ENCODE measurements around the gene KIN.

The KIN gene

GRCh38 chr10:7787857-7788638 is at the start of gene KIN, which contains the start of gene ATP5F1C:
KIN (minus strand) TSS chr10:7787993; CDS start chr10:7787933, 60 bp downstream.
ATP5F1C (plus strand) TSS chr10:7788177; CDS start chr10:7788208, 31 bp downstream.
- peak within 1 kb of the TSS; percentile 76 to 88 for H3K27ac ChIP-seq (ENCODE audit: low read depth in 2 of 2, low read length in 2 of 2)
- peak within 1 kb of the TSS; percentile 87 to 90 for H3K9ac ChIP-seq (ENCODE audit: low read depth in 1 of 2, low read length in 2 of 2)
- peak within 1 kb of the TSS; percentile 98 for H3K4me3 ChIP-seq (ENCODE audit: low read length in 2 of 2)
- H3K4me1 ChIP-seq (ENCODE audit: control insufficient read depth in 2 of 2, insufficient read depth in 2 of 2, low read length in 2 of 2): peaks cover 17 to 21% of the 10 kb centered on the region in 2 donors
- H3K9me3 ChIP-seq (ENCODE audit: control insufficient read depth in 2 of 2, low read length in 2 of 2): no peaks in the 10 kb centered on the region
- peaks cover 0 to 4% of the 10 kb centered on the region in 2 donors for H3K36me3 ChIP-seq (ENCODE audit: control insufficient read depth in 2 of 2, insufficient read depth in 2 of 2, low read length in 2 of 2)
- H3K27me3 ChIP-seq (ENCODE audit: control insufficient read depth in 2 of 2, insufficient read depth in 2 of 2, low read length in 2 of 2): no peaks in the 10 kb centered on the region

- Histone ChIP-seq H3K4me1 (ENCODE audit: control insufficient read depth in 2 of 2, insufficient read depth in 2 of 2, low read length in 2 of 2) (no peaks in the 10 kb centered on the region), H3K4me3 (ENCODE audit: low read length in 2 of 2) (no peak overlapping the region), H3K9ac (ENCODE audit: low read depth in 1 of 2, low read length in 2 of 2) (no peak overlapping the region), H3K36me3 (ENCODE audit: control insufficient read depth in 2 of 2, insufficient read depth in 2 of 2, low read length in 2 of 2) (no peaks in the 10 kb centered on the region), H3K27ac (ENCODE audit: low read depth in 2 of 2, low read length in 2 of 2) (no peak overlapping the region), H3K27me3 (ENCODE audit: control insufficient read depth in 2 of 2, insufficient read depth in 2 of 2, low read length in 2 of 2) (no peaks in the 10 kb centered on the region), H3K9me3 (ENCODE audit: control insufficient read depth in 2 of 2, low read length in 2 of 2) (no peaks in the 10 kb centered on the region)
These were observed 48.8 kb upstream of the KIN start for GRCh38 chr10:7836571-7836970.

GRCh38 chr10:7834262-7834661 is 46.5 kb upstream of the KIN start:
- H3K36me3 ChIP-seq (ENCODE audit: control insufficient read depth in 2 of 2, insufficient read depth in 2 of 2, low read length in 2 of 2): no peaks in the 10 kb centered on the region
- H3K4me1 ChIP-seq (ENCODE audit: control insufficient read depth in 2 of 2, insufficient read depth in 2 of 2, low read length in 2 of 2): no peaks in the 10 kb centered on the region

GRCh38 chr10:7833210-7833609 is 45.4 kb upstream of the KIN start:
- Histone ChIP-seq H3K36me3 (ENCODE audit: control insufficient read depth in 2 of 2, insufficient read depth in 2 of 2, low read length in 2 of 2) (peaks cover 0 to 2% of the 10 kb centered on the region in 2 donors), H3K4me1 (ENCODE audit: control insufficient read depth in 2 of 2, insufficient read depth in 2 of 2, low read length in 2 of 2) (no peaks in the 10 kb centered on the region), H3K27me3 (ENCODE audit: control insufficient read depth in 2 of 2, insufficient read depth in 2 of 2, low read length in 2 of 2) (no peaks in the 10 kb centered on the region), H3K27ac (ENCODE audit: low read depth in 2 of 2, low read length in 2 of 2) (no peak overlapping the region), H3K4me3 (ENCODE audit: low read length in 2 of 2) (no peak overlapping the region), H3K9me3 (ENCODE audit: control insufficient read depth in 2 of 2, low read length in 2 of 2) (no peaks in the 10 kb centered on the region), H3K9ac (ENCODE audit: low read depth in 1 of 2, low read length in 2 of 2) (no peak overlapping the region)

More at GRCh38 chr10:7834262-7834661, 46.5 kb upstream of the KIN start:
- no peak overlapping the region for H3K9ac ChIP-seq (ENCODE audit: low read depth in 1 of 2, low read length in 2 of 2)
- no peaks in the 10 kb centered on the region for H3K9me3 ChIP-seq (ENCODE audit: control insufficient read depth in 2 of 2, low read length in 2 of 2)
- no peaks in the 10 kb centered on the region for H3K27me3 ChIP-seq (ENCODE audit: control insufficient read depth in 2 of 2, insufficient read depth in 2 of 2, low read length in 2 of 2)
- no peak overlapping the region for H3K27ac ChIP-seq (ENCODE audit: low read depth in 2 of 2, low read length in 2 of 2)
- no peak overlapping the region for H3K4me3 ChIP-seq (ENCODE audit: low read length in 2 of 2)

GRCh38 chr10:7832060-7832459 is 44.3 kb upstream of the KIN start:
- Histone ChIP-seq H3K4me1 (ENCODE audit: control insufficient read depth in 2 of 2, insufficient read depth in 2 of 2, low read length in 2 of 2) (no peaks in the 10 kb centered on the region), H3K27ac (ENCODE audit: low read depth in 2 of 2, low read length in 2 of 2) (no peak overlapping the region), H3K9me3 (ENCODE audit: control insufficient read depth in 2 of 2, low read length in 2 of 2) (no peaks in the 10 kb centered on the region), H3K36me3 (ENCODE audit: control insufficient read depth in 2 of 2, insufficient read depth in 2 of 2, low read length in 2 of 2) (peaks cover 2 to 8% of the 10 kb centered on the region in 2 donors), H3K27me3 (ENCODE audit: control insufficient read depth in 2 of 2, insufficient read depth in 2 of 2, low read length in 2 of 2) (no peaks in the 10 kb centered on the region), H3K4me3 (ENCODE audit: low read length in 2 of 2) (no peak overlapping the region), H3K9ac (ENCODE audit: low read depth in 1 of 2, low read length in 2 of 2) (no peak overlapping the region)

GRCh38 chr10:7829289-7829834 is 41.6 kb upstream of the KIN start:
- H3K36me3 ChIP-seq (ENCODE audit: control insufficient read depth in 2 of 2, insufficient read depth in 2 of 2, low read length in 2 of 2): peaks cover 13 to 18% of the 10 kb centered on the region in 2 donors
- no peak overlapping the region for H3K9ac ChIP-seq (ENCODE audit: low read depth in 1 of 2, low read length in 2 of 2)
- no peaks in the 10 kb centered on the region for H3K9me3 ChIP-seq (ENCODE audit: control insufficient read depth in 2 of 2, low read length in 2 of 2)
- no peak overlapping the region for H3K4me3 ChIP-seq (ENCODE audit: low read length in 2 of 2)
- H3K27ac ChIP-seq (ENCODE audit: low read depth in 2 of 2, low read length in 2 of 2): no peak overlapping the region
- no peaks in the 10 kb centered on the region for H3K27me3 ChIP-seq (ENCODE audit: control insufficient read depth in 2 of 2, insufficient read depth in 2 of 2, low read length in 2 of 2)
- H3K4me1 ChIP-seq (ENCODE audit: control insufficient read depth in 2 of 2, insufficient read depth in 2 of 2, low read length in 2 of 2): no peaks in the 10 kb centered on the region

GRCh38 chr10:7826971-7827370 is 39.2 kb upstream of the KIN start:
- Histone ChIP-seq H3K27me3 (ENCODE audit: control insufficient read depth in 2 of 2, insufficient read depth in 2 of 2, low read length in 2 of 2) (no peaks in the 10 kb centered on the region), H3K9ac (ENCODE audit: low read depth in 1 of 2, low read length in 2 of 2) (no peak overlapping the region), H3K27ac (ENCODE audit: low read depth in 2 of 2, low read length in 2 of 2) (no peak overlapping the region), H3K4me1 (ENCODE audit: control insufficient read depth in 2 of 2, insufficient read depth in 2 of 2, low read length in 2 of 2) (no peaks in the 10 kb centered on the region), H3K9me3 (ENCODE audit: control insufficient read depth in 2 of 2, low read length in 2 of 2) (no peaks in the 10 kb centered on the region), H3K36me3 (ENCODE audit: control insufficient read depth in 2 of 2, insufficient read depth in 2 of 2, low read length in 2 of 2) (peaks cover 15 to 21% of the 10 kb centered on the region in 2 donors), H3K4me3 (ENCODE audit: low read length in 2 of 2) (no peak overlapping the region)

GRCh38 chr10:7824251-7824650 is 36.5 kb upstream of the KIN start:
- no peak overlapping the region for H3K9ac ChIP-seq (ENCODE audit: low read depth in 1 of 2, low read length in 2 of 2)
- no peaks in the 10 kb centered on the region for H3K9me3 ChIP-seq (ENCODE audit: control insufficient read depth in 2 of 2, low read length in 2 of 2)
- H3K4me3 ChIP-seq (ENCODE audit: low read length in 2 of 2): no peak overlapping the region
- no peak overlapping the region for H3K27ac ChIP-seq (ENCODE audit: low read depth in 2 of 2, low read length in 2 of 2)
- no peaks in the 10 kb centered on the region for H3K27me3 ChIP-seq (ENCODE audit: control insufficient read depth in 2 of 2, insufficient read depth in 2 of 2, low read length in 2 of 2)
- peaks cover 15 to 23% of the 10 kb centered on the region in 2 donors for H3K36me3 ChIP-seq (ENCODE audit: control insufficient read depth in 2 of 2, insufficient read depth in 2 of 2, low read length in 2 of 2)
- H3K4me1 ChIP-seq (ENCODE audit: control insufficient read depth in 2 of 2, insufficient read depth in 2 of 2, low read length in 2 of 2): peaks cover 7 to 8% of the 10 kb centered on the region in 2 donors

GRCh38 chr10:7819121-7819460 is 31.3 kb upstream of the KIN start:
- no peaks in the 10 kb centered on the region for H3K9me3 ChIP-seq (ENCODE audit: control insufficient read depth in 2 of 2, low read length in 2 of 2)
- H3K27me3 ChIP-seq (ENCODE audit: control insufficient read depth in 2 of 2, insufficient read depth in 2 of 2, low read length in 2 of 2): no peaks in the 10 kb centered on the region
- peak overlapping the region; percentile 90 to 94 for H3K4me3 ChIP-seq (ENCODE audit: low read length in 2 of 2)
- H3K9ac ChIP-seq (ENCODE audit: low read depth in 1 of 2, low read length in 2 of 2): peak overlapping the region; percentile 68 to 71
- H3K4me1 ChIP-seq (ENCODE audit: control insufficient read depth in 2 of 2, insufficient read depth in 2 of 2, low read length in 2 of 2): peaks cover 9 to 14% of the 10 kb centered on the region in 2 donors
- peaks cover 0 to 3% of the 10 kb centered on the region in 2 donors for H3K36me3 ChIP-seq (ENCODE audit: control insufficient read depth in 2 of 2, insufficient read depth in 2 of 2, low read length in 2 of 2)
- no peak overlapping the region for H3K27ac ChIP-seq (ENCODE audit: low read depth in 2 of 2, low read length in 2 of 2)

- Histone ChIP-seq H3K4me1 (ENCODE audit: control insufficient read depth in 2 of 2, insufficient read depth in 2 of 2, low read length in 2 of 2) (peaks cover 9 to 14% of the 10 kb centered on the region in 2 donors), H3K9ac (ENCODE audit: low read depth in 1 of 2, low read length in 2 of 2) (peak within 1 kb of the TSS; percentile 68 to 71), H3K9me3 (ENCODE audit: control insufficient read depth in 2 of 2, low read length in 2 of 2) (no peaks in the 10 kb centered on the region), H3K27me3 (ENCODE audit: control insufficient read depth in 2 of 2, insufficient read depth in 2 of 2, low read length in 2 of 2) (no peaks in the 10 kb centered on the region), H3K4me3 (ENCODE audit: low read length in 2 of 2) (peak within 1 kb of the TSS; percentile 90 to 94), H3K36me3 (ENCODE audit: control insufficient read depth in 2 of 2, insufficient read depth in 2 of 2, low read length in 2 of 2) (peaks cover 0 to 2% of the 10 kb centered on the region in 2 donors), H3K27ac (ENCODE audit: low read depth in 2 of 2, low read length in 2 of 2) (peak within 1 kb of the TSS in 1 of 2 donors; percentile 53)
These were observed 30.7 kb upstream of the KIN start, which contains the start of gene TAF3 for GRCh38 chr10:7818295-7819120. TAF3 (plus strand) TSS chr10:7818505; CDS start chr10:7818710, 205 bp downstream.
